CD14-positive monocyte (primary cell): ENCODE measurements around the gene LTBP1. TPM values are rescaled to one million over a fixed set of nuclear protein-coding genes. Genes with fewer than 3 reads are reported as not detected.

Source experiments
- DNase-seq, 3 donors: peaks; one replicate each; pipeline ENCODE4 v3.0.0-alpha.2; 2011 to 2022
- H2AFZ ChIP-seq: 2 replicates; pipeline ENCODE4 v1.6.0; 2012; ENCODE audit warnings: mild to moderate bottlenecking, low read depth, low read length, inconsistent platforms; ENCODE audit not compliant: insufficient read depth, poor library complexity, severe bottlenecking
- H3K27ac ChIP-seq, 2 donors: 1 replicate in 1 of 2; 2 replicates in 1 of 2; pipeline ENCODE4 v1.5.1; 2012 to 2013; ENCODE audit warnings: low read length in 2 of 2, control low read depth in 1 of 2, inconsistent platforms in 1 of 2, low read depth in 1 of 2, mild to moderate bottlenecking in 1 of 2
- H3K27me3 ChIP-seq, 2 donors: one replicate each; pipeline versions ENCODE4 v1.6.0 to v1.6.1; 2011 to 2013; ENCODE audit warnings: low read length in 2 of 2; ENCODE audit not compliant: control insufficient read depth in 2 of 2, insufficient read depth in 2 of 2
- H3K36me3 ChIP-seq, 2 donors: replicated peaks in 1 of 2; 1 replicate in 1 of 2; 2 replicates in 1 of 2; pipeline versions ENCODE4 v1.5.1 to v1.6.1; 2012 to 2013; ENCODE audit warnings: low read length in 2 of 2, control low read depth in 1 of 2, inconsistent platforms in 1 of 2, mild to moderate bottlenecking in 1 of 2; ENCODE audit not compliant: insufficient read depth in 2 of 2, control insufficient read depth in 1 of 2
- H3K4me1 ChIP-seq, 2 donors: 1 replicate in 1 of 2; 2 replicates in 1 of 2; pipeline versions ENCODE4 v1.5.1 to v1.6.1; 2012 to 2013; ENCODE audit warnings: low read length in 2 of 2, control low read depth in 1 of 2, inconsistent platforms in 1 of 2, mild to moderate bottlenecking in 1 of 2, moderate library complexity in 1 of 2; ENCODE audit not compliant: insufficient read depth in 2 of 2, control insufficient read depth in 1 of 2
- H3K4me2 ChIP-seq: replicated peaks from 2 replicates; pipeline ENCODE3; 2012; ENCODE audit warnings: low read length, moderate library complexity, mild to moderate bottlenecking; ENCODE audit not compliant: poor library complexity, severe bottlenecking; ENCODE audit errors: extremely low read depth
- H3K4me3 ChIP-seq, 3 experiments: fragments of 200-600 bp in 1 of 3; sonication (generic) in 1 of 3; replicated peaks in 1 of 3; 1 replicate in 2 of 3; 2 replicates in 1 of 3; pipeline ENCODE4 v1.5.1; 2011 to 2013; ENCODE audit warnings: low read length in 3 of 3, mild to moderate bottlenecking in 3 of 3, control low read depth in 2 of 3, low read depth in 2 of 3, inconsistent platforms in 1 of 3, moderate library complexity in 1 of 3
- H3K79me2 ChIP-seq: 2 replicates; pipeline ENCODE4 v1.6.0; 2012; ENCODE audit warnings: mild to moderate bottlenecking, control low read depth, inconsistent platforms, low read length, moderate library complexity; ENCODE audit not compliant: insufficient read depth
- H3K9ac ChIP-seq: 2 replicates; pipeline ENCODE4 v1.6.0; 2017; ENCODE audit warnings: low read length, mild to moderate bottlenecking; ENCODE audit not compliant: insufficient read depth, poor library complexity, severe bottlenecking
- H3K9me3 ChIP-seq, 2 donors: replicated peaks in 1 of 2; 1 replicate in 1 of 2; 2 replicates in 1 of 2; pipeline versions ENCODE4 v1.5.1 to v1.6.1; 2012 to 2013; ENCODE audit warnings: low read length in 2 of 2, control low read depth in 1 of 2; ENCODE audit not compliant: control insufficient read depth in 1 of 2, insufficient read depth in 1 of 2
- H4K20me1 ChIP-seq: 2 replicates; pipeline ENCODE4 v1.6.0; 2012; ENCODE audit warnings: mild to moderate bottlenecking, low read length, control low read depth, moderate library complexity; ENCODE audit not compliant: insufficient read depth
- H3K27ac Mint-ChIP-seq, 7 donors: one replicate each; pipeline ENCODE4 v1.8.0; 2020; ENCODE audit warnings: mild to moderate bottlenecking in 7 of 7, mixed read lengths in 7 of 7, moderate library complexity in 6 of 7, inconsistent platforms in 2 of 7
- H3K27me3 Mint-ChIP-seq, 3 donors: one replicate each; pipeline ENCODE4 v1.8.0; 2021 to 2022; ENCODE audit warnings: low read depth in 3 of 3, mild to moderate bottlenecking in 3 of 3, mixed read lengths in 3 of 3, moderate library complexity in 3 of 3, inconsistent platforms in 1 of 3
- H3K36me3 Mint-ChIP-seq, 2 donors: one replicate each; pipeline ENCODE4 v1.8.0; 2020; ENCODE audit warnings: mixed read lengths in 2 of 2, inconsistent platforms in 1 of 2, mild to moderate bottlenecking in 1 of 2
- H3K4me1 Mint-ChIP-seq: one replicate; pipeline ENCODE4 v1.8.0; 2020; ENCODE audit warnings: mild to moderate bottlenecking, mixed read lengths
- H3K4me3 Mint-ChIP-seq, 2 donors: one replicate each; pipeline ENCODE4 v1.8.0; 2020; ENCODE audit warnings: mild to moderate bottlenecking in 2 of 2, mixed read lengths in 2 of 2, moderate library complexity in 1 of 2
- H3K9me3 Mint-ChIP-seq, 7 donors: one replicate each; pipeline ENCODE4 v1.8.0; 2020 to 2022; ENCODE audit warnings: mixed read lengths in 7 of 7, mild to moderate bottlenecking in 6 of 7, moderate library complexity in 6 of 7, inconsistent platforms in 2 of 7
- CTCF ChIP-seq: fragments of 200-600 bp; IDR thresholded peaks from one replicate; pipeline ENCODE4 v1.8.0; 2022; ENCODE audit warnings: antibody characterized with exemption, mild to moderate bottlenecking
- WGBS: methylation state at CpG from one replicate; pipeline ENCODE4 v1.1.5; 2013; ENCODE audit warnings: missing lambda C conversion rate; ENCODE audit not compliant: insufficient coverage; 5-methylcytosine and 5-hydroxymethylcytosine counted together
- intact Hi-C, 2 donors: fragments of 100-400 bp; cut with micrococcal nuclease; formaldehyde crosslinking; loops; one replicate each; pipeline versions ENCODE4 v1.15.0 to v1.15.1; 2023
- polyA plus RNA-seq, 3 donors: library from polyadenylated mRNA; depleted of rRNA in 1 of 3; unstranded in 2 of 3; stranded (reverse) in 1 of 3; fragments of 300-500 nt in 2 of 3; fragments of >200 nt in 1 of 3; fragmentation: Illumina TruSeq in 2 of 3; gene quantifications; 1 replicate in 2 of 3; 2 replicates in 1 of 3; pipeline ENCODE4 v1.2.3, GENCODE V29; 2012 to 2021

Gene LTBP1
- polyA plus RNA-seq, 3 donors, result 0.18 to 0.24 TPM; not detected in 1

GRCh38 chr2:33292981-33293595 is 346.3 kb downstream of the LTBP1 start:
- Histone ChIP-seq H3K27ac (no peak overlapping the region), H4K20me1 (no peaks in the 10 kb centered on the region), H3K4me1 (no peaks in the 10 kb centered on the region), H3K27me3 (no peaks in the 10 kb centered on the region), H3K9ac (no peak overlapping the region), H3K9me3 (no peaks in the 10 kb centered on the region), H3K79me2 (no peaks in the 10 kb centered on the region), H3K36me3 (no peaks in the 10 kb centered on the region), H3K4me3 (no peak overlapping the region), H3K4me2 (no peak overlapping the region), H2AFZ (no peak overlapping the region)
- peaks cover 0 to 4% (median 0%) of the 10 kb centered on the region in 7 donors for H3K9me3 Mint-ChIP-seq
- no peak for DNase-seq
- H3K27me3 Mint-ChIP-seq, result peaks cover 0 to 1% (median 0%) of the 10 kb centered on the region in 3 donors
- no peaks in the 10 kb centered on the region for H3K4me1 Mint-ChIP-seq
- TF ChIP-seq CTCF, result no peak
- intact Hi-C loops, result no loop called here
- H3K4me3 Mint-ChIP-seq, result no peak overlapping the region
- no peaks in the 10 kb centered on the region for H3K36me3 Mint-ChIP-seq
- peak overlapping the region in 1 of 7 donors; percentile 3 for H3K27ac Mint-ChIP-seq
- WGBS, result no CpG with 5 or more reads among the region's 11 CpGs

GRCh38 chr2:33298233-33298632 is 351.5 kb downstream of the LTBP1 start:
- WGBS, result 80% methylated on average over 1 of the region's 3 CpGs
- Mint-ChIP-seq H3K9me3 (peaks cover 0 to 3% (median 0%) of the 10 kb centered on the region in 7 donors), H3K4me1 (no peaks in the 10 kb centered on the region), H3K4me3 (no peak overlapping the region), H3K36me3 (no peaks in the 10 kb centered on the region), H3K27me3 (peaks cover 0 to under 1% (median 0%) of the 10 kb centered on the region in 3 donors), H3K27ac (no peak overlapping the region)
- intact Hi-C loops, result no loop called here
- H4K20me1 ChIP-seq, result no peaks in the 10 kb centered on the region
- H2AFZ ChIP-seq, result no peak overlapping the region
- H3K27ac ChIP-seq, result no peak overlapping the region
- H3K4me1 ChIP-seq, result no peaks in the 10 kb centered on the region
- H3K9ac ChIP-seq, result no peak overlapping the region
- no peaks in the 10 kb centered on the region for H3K36me3 ChIP-seq
- H3K4me2 ChIP-seq, result no peak overlapping the region
- no peak for TF ChIP-seq CTCF
- no peaks in the 10 kb centered on the region for H3K9me3 ChIP-seq
- DNase-seq, result no peak
- H3K4me3 ChIP-seq, result no peak overlapping the region
- no peaks in the 10 kb centered on the region for H3K79me2 ChIP-seq
- no peaks in the 10 kb centered on the region for H3K27me3 ChIP-seq
